GM21367 (cell line): Measurements from ENCODE around the gene ATL1.

Source experiments
- ATAC-seq: cut with Tn5 transposase; IDR thresholded peaks from one replicate; pipeline ENCODE4 v1.9.1; 2021; ENCODE audit not compliant: unreplicated experiment

Gene ATL1

GRCh38 chr14:50559990-50560930 lies at the start of gene ATL1:
Gene ATL1 (plus strand): TSS chr14:50560145. CDS start chr14:50560266, 121 bp downstream.
- peak; percentile 51 for ATAC-seq

GRCh38 chr14:50510157-50510556 lies 49.8 kb upstream of the ATL1 start:
- no peak for ATAC-seq

GRCh38 chr14:50512463-50512862 lies 47.5 kb upstream of the ATL1 start:
- no peak for ATAC-seq

GRCh38 chr14:50516091-50516490 lies 43.9 kb upstream of the ATL1 start:
- ATAC-seq: no peak

- peak; percentile 36 for ATAC-seq
Measured at GRCh38 chr14:50520947-50521815, 38.8 kb upstream of the ATL1 start.

GRCh38 chr14:50521912-50522341 lies 38.0 kb upstream of the ATL1 start:
- peak; percentile 50 for ATAC-seq

GRCh38 chr14:50523271-50524041 lies 36.5 kb upstream of the ATL1 start:
- no peak for ATAC-seq

- ATAC-seq: peak; percentile 37
Measured at GRCh38 chr14:50524060-50524459, 35.9 kb upstream of the ATL1 start.

GRCh38 chr14:50524731-50525515 lies 35.0 kb upstream of the ATL1 start:
- no peak for ATAC-seq

- ATAC-seq: no peak
Measured at GRCh38 chr14:50528000-50528399, 31.9 kb upstream of the ATL1 start.

GRCh38 chr14:50529288-50530179 lies 30.4 kb upstream of the ATL1 start:
- no peak for ATAC-seq

GRCh38 chr14:50530358-50530757 lies 29.6 kb upstream of the ATL1 start:
- ATAC-seq: no peak

- ATAC-seq: no peak
Measured at GRCh38 chr14:50530794-50531365, 29.1 kb upstream of the ATL1 start.

- ATAC-seq: peak; percentile 21
Measured at GRCh38 chr14:50531595-50532501, 28.1 kb upstream of the ATL1 start.

GRCh38 chr14:50532502-50533240 lies 27.3 kb upstream of the ATL1 start, which contains the start of gene MAP4K5:
Gene MAP4K5 (minus strand): TSS chr14:50532569. CDS start chr14:50532049, 520 bp downstream.
- ATAC-seq: peak; percentile 94

- no peak for ATAC-seq
Measured at GRCh38 chr14:50533241-50533705, 26.7 kb upstream of the ATL1 start.

- no peak for ATAC-seq
Measured at GRCh38 chr14:50533806-50534205, 26.1 kb upstream of the ATL1 start.
